AG09309 (cell line): Measurements from ENCODE around the gene MTPN.

Experiments
- DNase-seq: peaks from one replicate; pipeline ENCODE4 v3.0.0-alpha.2; 2010; ENCODE audit warnings: low read depth
- H3K4me3 ChIP-seq: 2 replicates; pipeline ENCODE4 v1.5.1; 2011; ENCODE audit warnings: mild to moderate bottlenecking, low read depth, low read length, moderate library complexity; ENCODE audit not compliant: control insufficient read depth
- CTCF ChIP-seq: IDR thresholded peaks from 2 replicates; pipeline ENCODE4 v1.5.1; 2011; ENCODE audit warnings: mild to moderate bottlenecking, low read depth, low read length, inconsistent platforms; ENCODE audit not compliant: insufficient read depth, control insufficient read depth; ENCODE audit errors: missing control alignments

MTPN gene

GRCh38 chr7:135960709-135961451, 16.3 kb downstream of the MTPN start:
- TF ChIP-seq CTCF, result no peak
- no peak for DNase-seq

GRCh38 chr7:135959646-135960363, 17.4 kb downstream of the MTPN start:
- no peak overlapping the region for H3K4me3 ChIP-seq
- no peak for DNase-seq
- no peak for TF ChIP-seq CTCF

More at GRCh38 chr7:135960709-135961451, 16.3 kb downstream of the MTPN start:
- H3K4me3 ChIP-seq, result no peak overlapping the region

- H3K4me3 ChIP-seq, result no peak overlapping the region
- no peak for TF ChIP-seq CTCF
- no peak for DNase-seq
Observed at GRCh38 chr7:135958173-135958572, 19.0 kb downstream of the MTPN start.

- no peak overlapping the region for H3K4me3 ChIP-seq
- DNase-seq, result no peak
- TF ChIP-seq CTCF, result no peak
Observed at GRCh38 chr7:135957627-135958026, 19.5 kb downstream of the MTPN start.

GRCh38 chr7:135956393-135956792, 20.8 kb downstream of the MTPN start:
- no peak for DNase-seq
- no peak overlapping the region for H3K4me3 ChIP-seq
- TF ChIP-seq CTCF, result no peak

- no peak overlapping the region for H3K4me3 ChIP-seq
- TF ChIP-seq CTCF, result no peak
- no peak for DNase-seq
Observed at GRCh38 chr7:135950972-135951371, 26.2 kb downstream of the MTPN start.

GRCh38 chr7:135950429-135950828, 26.7 kb downstream of the MTPN start:
- TF ChIP-seq CTCF, result no peak
- H3K4me3 ChIP-seq, result no peak overlapping the region
- no peak for DNase-seq
